Thoracic aorta (tissue), 2 donors: ENCODE results near the gene PRDM16. TPM values are rescaled to one million over a fixed set of nuclear protein-coding genes. Genes with fewer than 3 reads are reported as not detected.

Experiments used
- ATAC-seq: fragments of 150-250 bp; one replicate; pipeline ENCODE4 v1.8.0; 2017; ENCODE audit warnings: low read depth; ENCODE audit not compliant: insufficient number of reproducible peaks, low FRiP score
- DNase-seq: peaks from one replicate; pipeline ENCODE4 v3.0.0-alpha.2; 2020; ENCODE audit warnings: low spot score
- H3K27ac ChIP-seq, 2 donors: fragments of 200-600 bp; sonication (generic); 1 replicate in 1 of 2; 2 replicates in 1 of 2; pipeline ENCODE4 v1.5.1; 2016; ENCODE audit warnings: mild to moderate bottlenecking in 2 of 2, moderate library complexity in 2 of 2
- H3K27me3 ChIP-seq: fragments of 200-600 bp; sonication (generic); replicated peaks from 2 replicates; pipeline ENCODE4 v1.6.0; 2016; ENCODE audit warnings: mild to moderate bottlenecking; ENCODE audit not compliant: insufficient read depth
- H3K36me3 ChIP-seq: fragments of 200-600 bp; sonication (generic); one replicate; pipeline ENCODE4 v1.5.1; 2016
- H3K4me1 ChIP-seq, 2 donors: fragments of 200-600 bp; sonication (generic); 1 replicate in 1 of 2; 2 replicates in 1 of 2; pipeline versions ENCODE4 v1.5.1 to v1.6.0; 2016; ENCODE audit warnings: low read depth in 2 of 2, mild to moderate bottlenecking in 1 of 2; ENCODE audit not compliant: control insufficient read depth in 1 of 2
- H3K4me3 ChIP-seq: fragments of 200-600 bp; sonication (generic); 2 replicates; pipeline ENCODE4 v1.5.1; 2016; ENCODE audit warnings: mild to moderate bottlenecking
- H3K9me3 ChIP-seq: fragments of 200-600 bp; sonication (generic); 2 replicates; pipeline ENCODE4 v1.5.1; 2016
- total RNA-seq, 2 donors: library from RNA; depleted of rRNA; stranded (reverse); fragments of >200 nt; gene quantifications; one replicate each; pipeline versions ENCODE4 v1.1.0 to v1.2.3, GENCODE V29; 2016
- TF ChIP-seq, protein P1 (sequence below): fragments of 200-600 bp; sonication (generic); IDR thresholded peaks from one replicate; pipeline ENCODE4 v1.5.1; 2019; ENCODE audit warnings: antibody characterized with exemption

PRDM16 gene
- total RNA-seq, 2 donors from 2014 or later: 68.9 to 85.4 TPM

DNA sequence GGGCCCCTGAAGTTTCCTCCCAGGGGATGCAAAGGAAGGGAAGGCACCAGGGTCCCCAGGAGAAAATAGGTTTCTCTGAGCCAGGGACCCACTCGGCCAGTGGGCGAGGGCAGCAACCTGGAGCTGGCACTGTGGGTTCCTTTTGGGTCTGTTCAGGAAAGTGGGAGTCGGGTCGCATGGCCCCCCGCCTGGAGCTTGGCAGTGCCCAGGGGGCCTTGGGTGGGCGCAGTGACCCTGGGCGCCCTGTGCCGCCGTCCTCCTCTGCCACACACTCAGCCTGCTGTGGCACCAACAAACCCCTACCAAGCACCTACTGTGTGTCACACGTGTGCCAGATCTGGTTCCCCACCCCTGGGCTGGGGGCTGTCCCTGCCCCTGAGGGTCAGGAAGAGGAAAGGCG, 296.0 kb downstream of the PRDM16 start:
- Histone ChIP-seq H3K9me3 (no peaks in the 10 kb centered on the region), H3K27ac (peak overlapping the region; percentile 95 to 99), H3K36me3 (no peaks in the 10 kb centered on the region), H3K4me3 (no peak overlapping the region), H3K27me3 (no peaks in the 10 kb centered on the region), H3K4me1 (peaks cover 44 to 86% of the 10 kb centered on the region in 2 donors)
- DNase-seq: no peak
- TF ChIP-seq, protein P1, sequence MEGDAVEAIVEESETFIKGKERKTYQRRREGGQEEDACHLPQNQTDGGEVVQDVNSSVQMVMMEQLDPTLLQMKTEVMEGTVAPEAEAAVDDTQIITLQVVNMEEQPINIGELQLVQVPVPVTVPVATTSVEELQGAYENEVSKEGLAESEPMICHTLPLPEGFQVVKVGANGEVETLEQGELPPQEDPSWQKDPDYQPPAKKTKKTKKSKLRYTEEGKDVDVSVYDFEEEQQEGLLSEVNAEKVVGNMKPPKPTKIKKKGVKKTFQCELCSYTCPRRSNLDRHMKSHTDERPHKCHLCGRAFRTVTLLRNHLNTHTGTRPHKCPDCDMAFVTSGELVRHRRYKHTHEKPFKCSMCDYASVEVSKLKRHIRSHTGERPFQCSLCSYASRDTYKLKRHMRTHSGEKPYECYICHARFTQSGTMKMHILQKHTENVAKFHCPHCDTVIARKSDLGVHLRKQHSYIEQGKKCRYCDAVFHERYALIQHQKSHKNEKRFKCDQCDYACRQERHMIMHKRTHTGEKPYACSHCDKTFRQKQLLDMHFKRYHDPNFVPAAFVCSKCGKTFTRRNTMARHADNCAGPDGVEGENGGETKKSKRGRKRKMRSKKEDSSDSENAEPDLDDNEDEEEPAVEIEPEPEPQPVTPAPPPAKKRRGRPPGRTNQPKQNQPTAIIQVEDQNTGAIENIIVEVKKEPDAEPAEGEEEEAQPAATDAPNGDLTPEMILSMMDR: no peak
- ATAC-seq: no peak

DNA sequence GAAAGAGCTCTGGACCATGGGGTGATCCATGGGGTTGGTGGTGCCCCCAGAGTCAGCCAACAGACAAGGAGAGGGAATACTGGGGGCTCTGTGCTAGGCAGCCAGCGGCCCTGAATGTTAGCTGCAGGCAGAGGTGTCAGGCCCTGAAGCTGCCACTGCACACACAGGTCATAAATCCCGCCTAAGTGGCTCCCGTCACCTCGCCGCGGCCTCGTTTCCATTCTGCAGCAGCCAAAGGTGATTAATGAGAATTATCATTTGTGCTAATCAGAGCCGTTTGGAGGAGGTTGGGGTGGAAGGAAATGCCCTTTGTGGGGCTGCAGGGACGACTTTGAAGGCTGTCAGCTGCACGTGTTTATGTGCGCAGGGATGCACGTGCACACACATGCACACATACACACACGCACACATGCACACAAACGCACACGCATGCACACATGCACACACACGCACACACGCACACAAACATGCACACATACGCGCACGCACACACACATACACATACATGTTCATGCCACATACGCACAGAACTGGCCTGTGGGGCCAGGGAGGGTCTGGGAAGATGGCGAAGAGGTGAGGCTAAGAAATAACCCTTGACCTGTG, 296.6 kb downstream of the PRDM16 start:
- peaks cover 50 to 91% of the 10 kb centered on the region in 2 donors for H3K4me1 ChIP-seq
- DNase-seq: no peak
- H3K4me3 ChIP-seq: peak overlapping the region; percentile 48
- TF ChIP-seq, protein P1: no peak
- no peaks in the 10 kb centered on the region for H3K36me3 ChIP-seq
- ATAC-seq: no peak
- H3K27ac ChIP-seq: peak overlapping the region; percentile 95 to 99
- no peaks in the 10 kb centered on the region for H3K27me3 ChIP-seq
- H3K9me3 ChIP-seq: no peaks in the 10 kb centered on the region

DNA sequence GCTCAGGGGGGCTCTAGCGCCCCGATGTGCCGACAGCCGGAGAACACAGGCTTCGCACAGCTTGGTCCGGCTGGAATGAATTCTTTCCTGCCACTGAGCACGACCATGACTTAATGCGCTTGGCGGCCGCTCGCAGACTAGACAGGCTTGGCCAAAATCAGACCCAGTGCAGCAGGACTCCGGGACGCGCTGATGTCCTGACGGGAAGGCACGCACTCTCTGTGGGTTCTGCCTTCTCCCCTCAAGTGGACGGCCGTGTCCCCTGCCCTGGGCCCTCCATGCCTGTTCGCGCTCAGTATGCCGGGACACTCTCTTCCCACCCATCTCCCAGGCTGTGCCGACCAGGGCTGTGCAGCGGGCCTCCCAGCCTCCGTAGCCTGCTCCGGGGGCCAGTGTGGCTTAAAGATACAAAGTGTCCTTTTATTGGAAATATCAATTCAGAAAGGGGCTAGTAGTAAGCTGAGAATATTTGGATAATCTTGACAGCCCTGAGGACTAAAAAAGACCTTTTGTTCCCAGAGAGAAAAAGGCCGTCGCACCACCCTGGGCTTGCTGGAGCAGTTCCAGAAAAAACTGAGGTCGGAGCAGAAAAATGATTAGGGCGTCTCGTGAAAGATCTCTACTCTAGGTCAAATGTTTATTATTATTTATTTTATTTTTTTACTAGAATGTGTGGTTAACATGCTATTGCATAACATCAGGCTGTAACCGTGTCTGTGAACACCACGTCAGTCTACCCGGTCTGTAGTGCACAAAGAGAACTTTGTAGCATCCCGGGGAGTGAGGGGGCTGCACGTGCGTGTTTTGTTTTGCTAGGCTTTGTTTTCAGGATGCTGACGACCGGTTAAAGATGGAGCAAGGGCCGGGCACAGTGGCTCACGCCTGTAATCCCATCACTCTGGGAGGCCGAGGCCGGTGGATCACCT, 297.4 kb downstream of the PRDM16 start:
- Histone ChIP-seq H3K4me3 (peak overlapping the region; percentile 48), H3K4me1 (peaks cover 50 to 94% of the 10 kb centered on the region in 2 donors), H3K27ac (peak overlapping the region; percentile 95 to 99), H3K9me3 (no peaks in the 10 kb centered on the region), H3K27me3 (no peaks in the 10 kb centered on the region), H3K36me3 (no peaks in the 10 kb centered on the region)
- ATAC-seq (no peak), DNase-seq (no peak)
- TF ChIP-seq, protein P1: no peak

DNA sequence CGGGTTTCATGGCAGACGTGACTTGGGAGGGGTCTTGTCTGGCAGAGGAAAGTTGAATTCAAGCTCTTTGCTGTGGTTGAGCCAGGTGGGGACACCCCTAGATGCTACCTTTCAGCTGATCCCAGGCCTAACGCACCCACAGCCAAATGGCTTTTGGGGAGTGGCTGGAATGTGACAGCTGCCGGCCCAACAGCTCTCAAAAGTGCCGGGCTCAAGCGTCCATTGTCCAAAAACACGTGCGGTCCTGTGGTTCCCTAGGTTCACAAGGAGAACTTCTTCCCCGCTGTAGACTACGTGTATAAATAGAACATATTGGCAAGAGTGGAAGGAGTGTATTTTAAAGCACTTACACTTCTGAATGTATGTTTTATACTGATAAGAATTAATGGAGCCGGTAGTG, 298.4 kb downstream of the PRDM16 start:
- Histone ChIP-seq H3K27me3 (no peaks in the 10 kb centered on the region), H3K36me3 (no peaks in the 10 kb centered on the region), H3K27ac (peak overlapping the region; percentile 95 to 99), H3K4me3 (no peak overlapping the region), H3K4me1 (peaks cover 57 to 94% of the 10 kb centered on the region in 2 donors), H3K9me3 (no peaks in the 10 kb centered on the region)
- ATAC-seq (no peak), DNase-seq (no peak)
- TF ChIP-seq, protein P1: no peak

DNA sequence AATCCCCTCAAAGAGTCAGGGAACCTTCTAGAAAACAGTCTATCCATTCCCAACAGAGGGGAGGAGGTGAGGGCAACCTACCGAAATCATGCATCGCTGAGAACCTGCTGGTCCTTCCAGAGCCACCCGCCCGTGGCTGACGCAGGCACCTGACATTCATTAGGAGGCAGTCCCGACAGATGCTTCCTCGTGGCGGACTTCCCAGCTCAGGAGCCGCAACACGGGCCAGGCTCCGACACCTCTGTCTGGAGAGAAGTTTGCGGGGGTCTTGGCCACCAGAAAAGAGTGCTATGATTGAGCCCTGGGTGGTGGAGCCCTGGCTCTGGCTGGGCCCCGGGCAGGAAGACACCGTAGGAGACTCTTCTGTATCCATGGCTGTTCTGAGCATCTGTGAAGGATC, 299.1 kb downstream of the PRDM16 start:
- TF ChIP-seq, protein P1: no peak
- peak overlapping the region; percentile 95 to 99 for H3K27ac ChIP-seq
- ATAC-seq: no peak
- no peaks in the 10 kb centered on the region for H3K27me3 ChIP-seq
- no peak for DNase-seq
- no peaks in the 10 kb centered on the region for H3K9me3 ChIP-seq
- H3K4me1 ChIP-seq: peaks cover 64 to 94% of the 10 kb centered on the region in 2 donors
- H3K36me3 ChIP-seq: no peaks in the 10 kb centered on the region
- H3K4me3 ChIP-seq: no peak overlapping the region
